Fibroblast of mammary gland (primary cell): ENCODE results near the gene PER1.

ENCODE experiments used
- DNase-seq: peaks from one replicate; pipeline ENCODE4 v3.0.0-alpha.2; 2010; ENCODE audit warnings: low read depth
- H3K4me3 ChIP-seq: 2 replicates; pipeline ENCODE4 v1.5.1; 2011; ENCODE audit warnings: low read depth, mild to moderate bottlenecking, low read length, moderate library complexity; ENCODE audit not compliant: control insufficient read depth
- TF ChIP-seq, protein P1 (sequence below): conservative IDR thresholded peaks from 2 replicates; pipeline ENCODE4 v1.5.1; 2011; ENCODE audit warnings: low read depth, low read length, inconsistent platforms; ENCODE audit not compliant: control insufficient read depth, insufficient read depth

The PER1 gene

DNA sequence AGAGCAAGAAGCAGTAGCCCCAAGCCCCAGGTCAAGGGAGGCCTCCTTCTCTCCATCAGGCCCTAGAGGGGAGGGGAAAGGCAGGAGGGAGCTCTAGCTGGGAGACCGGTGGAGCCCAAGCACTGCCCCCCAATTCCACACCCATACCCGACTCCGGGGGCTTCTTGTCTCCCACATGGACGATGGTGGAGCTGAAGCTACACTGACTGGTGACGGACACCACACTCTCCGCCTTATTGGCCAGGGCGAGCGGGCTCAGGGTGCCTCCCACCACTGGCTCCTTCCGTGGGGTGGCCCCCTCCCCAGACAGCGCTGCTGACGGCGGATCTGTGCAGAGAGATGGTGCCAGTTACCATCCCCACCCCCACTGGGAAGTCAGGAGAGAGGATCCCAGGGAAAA lies 6.4 kb downstream of the PER1 start:
- H3K4me3 ChIP-seq = no peak overlapping the region
- TF ChIP-seq, protein P1, sequence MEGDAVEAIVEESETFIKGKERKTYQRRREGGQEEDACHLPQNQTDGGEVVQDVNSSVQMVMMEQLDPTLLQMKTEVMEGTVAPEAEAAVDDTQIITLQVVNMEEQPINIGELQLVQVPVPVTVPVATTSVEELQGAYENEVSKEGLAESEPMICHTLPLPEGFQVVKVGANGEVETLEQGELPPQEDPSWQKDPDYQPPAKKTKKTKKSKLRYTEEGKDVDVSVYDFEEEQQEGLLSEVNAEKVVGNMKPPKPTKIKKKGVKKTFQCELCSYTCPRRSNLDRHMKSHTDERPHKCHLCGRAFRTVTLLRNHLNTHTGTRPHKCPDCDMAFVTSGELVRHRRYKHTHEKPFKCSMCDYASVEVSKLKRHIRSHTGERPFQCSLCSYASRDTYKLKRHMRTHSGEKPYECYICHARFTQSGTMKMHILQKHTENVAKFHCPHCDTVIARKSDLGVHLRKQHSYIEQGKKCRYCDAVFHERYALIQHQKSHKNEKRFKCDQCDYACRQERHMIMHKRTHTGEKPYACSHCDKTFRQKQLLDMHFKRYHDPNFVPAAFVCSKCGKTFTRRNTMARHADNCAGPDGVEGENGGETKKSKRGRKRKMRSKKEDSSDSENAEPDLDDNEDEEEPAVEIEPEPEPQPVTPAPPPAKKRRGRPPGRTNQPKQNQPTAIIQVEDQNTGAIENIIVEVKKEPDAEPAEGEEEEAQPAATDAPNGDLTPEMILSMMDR = no peak
- DNase-seq = no peak

DNA sequence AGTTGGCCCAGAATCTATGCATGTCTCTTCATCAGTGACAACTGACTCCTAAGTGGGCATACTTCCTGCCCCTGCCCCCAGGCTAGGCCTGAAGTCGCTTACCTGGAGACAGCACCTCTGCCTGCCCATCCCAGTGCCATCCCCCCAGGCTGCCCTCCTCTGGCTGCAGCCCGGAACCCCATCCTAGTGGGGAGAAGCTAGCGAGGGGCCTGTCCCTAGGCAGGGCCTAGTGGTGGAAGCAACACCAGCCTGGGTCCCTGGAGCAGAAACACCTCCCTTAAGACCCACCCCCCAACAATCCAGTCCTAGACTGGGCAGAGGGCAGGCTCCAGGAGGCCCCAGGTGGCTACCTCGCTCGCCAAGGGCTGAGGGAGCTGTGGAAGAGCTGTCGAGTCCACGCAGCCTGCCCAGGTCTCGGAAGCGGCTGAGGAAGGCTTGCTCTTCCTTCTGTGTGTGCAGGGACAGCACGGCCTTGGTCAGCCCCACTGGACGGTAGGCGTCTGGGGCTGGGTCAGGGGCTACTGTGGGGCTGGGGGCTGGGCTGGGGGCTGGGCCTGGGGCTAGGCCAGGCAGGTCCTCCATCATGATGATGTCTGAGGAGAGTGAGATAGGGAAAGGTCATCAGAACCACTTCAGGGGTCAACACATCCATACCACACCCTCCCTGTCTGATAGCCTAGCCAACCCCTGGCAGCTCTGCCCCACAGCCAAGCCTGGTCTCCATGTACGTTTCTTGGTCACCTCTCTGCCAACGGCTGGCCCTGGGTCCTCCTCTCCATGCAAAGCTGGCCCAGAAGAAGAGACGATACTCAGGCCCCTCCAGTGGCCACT lies 7.6 kb downstream of the PER1 start:
- H3K4me3 ChIP-seq = no peak overlapping the region
- DNase-seq = no peak
- TF ChIP-seq, protein P1 = no peak

DNA sequence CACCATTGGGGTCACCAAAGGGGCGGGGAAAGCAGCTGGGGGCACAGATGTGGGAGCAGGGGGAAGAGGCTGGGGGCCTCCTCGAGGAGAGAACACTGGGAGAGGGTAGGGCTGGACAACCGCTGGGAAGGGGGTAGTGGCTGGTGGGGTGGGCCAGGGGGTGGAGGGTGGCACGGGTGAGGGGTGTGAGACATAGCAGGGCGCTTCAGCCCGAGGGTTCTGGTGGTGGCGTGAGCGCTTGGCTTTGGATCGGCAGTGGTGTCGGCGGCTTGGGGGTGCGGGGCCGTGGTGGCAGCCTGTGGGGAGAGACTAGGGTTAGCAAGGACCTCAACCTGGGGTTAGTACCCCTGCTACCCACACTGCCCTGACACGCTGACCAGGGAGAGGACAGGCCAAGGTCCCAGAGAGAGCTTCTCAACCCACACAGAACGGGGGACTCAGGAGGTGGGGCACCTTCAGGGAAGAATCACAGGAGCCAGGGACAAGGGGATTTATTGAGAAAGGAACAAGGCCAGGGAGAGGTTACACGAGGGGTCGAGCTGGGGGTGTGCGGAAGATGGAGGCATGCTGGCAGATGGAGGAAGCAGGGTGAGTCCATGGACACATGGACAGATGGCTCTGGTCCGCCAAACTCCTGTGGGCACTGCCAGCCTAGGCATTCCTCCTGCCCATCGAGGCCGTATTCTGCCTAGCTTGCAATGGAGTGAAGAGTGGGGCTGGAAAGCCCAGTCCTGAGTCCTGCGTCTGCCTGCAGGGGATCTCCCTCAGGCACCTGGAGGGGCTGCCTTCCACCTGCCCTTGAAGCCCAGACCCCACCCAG lies 8.4 kb downstream of the PER1 start:
- no peak overlapping the region for H3K4me3 ChIP-seq
- TF ChIP-seq, protein P1 = no peak
- DNase-seq = no peak

DNA sequence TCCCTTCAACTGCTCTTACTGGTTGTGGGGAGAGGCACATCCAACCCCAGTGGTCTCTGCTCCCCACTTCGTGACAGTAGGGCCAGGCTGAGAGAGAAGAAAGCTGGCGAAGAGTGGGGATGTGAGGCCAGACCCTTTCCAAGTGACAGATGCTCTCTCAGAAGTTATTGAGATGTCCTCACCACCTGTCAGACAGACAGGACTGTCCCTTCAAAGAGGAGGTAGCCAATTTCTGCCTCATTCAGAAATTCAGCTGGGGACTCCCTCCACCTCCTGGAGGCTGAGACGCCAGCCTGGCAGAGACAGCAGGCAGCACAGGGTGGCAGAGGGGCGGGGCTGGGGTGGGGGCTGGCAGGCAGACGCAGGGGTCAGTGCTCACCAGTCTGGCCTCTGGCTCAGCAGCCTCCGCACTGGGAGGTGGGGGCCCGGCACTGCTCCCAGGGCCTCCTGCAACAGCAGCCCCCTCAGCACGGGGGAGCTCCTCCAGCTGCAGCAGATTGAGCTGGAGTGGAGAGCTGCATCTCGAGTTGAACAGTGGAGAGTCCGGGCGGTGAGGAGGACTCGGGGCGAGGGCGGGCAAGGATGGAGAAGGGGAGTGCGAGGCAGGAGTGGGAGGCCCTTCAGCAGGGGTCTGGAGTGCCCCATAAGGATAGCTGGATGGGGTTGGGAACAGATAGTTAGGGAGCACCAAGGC lies 9.2 kb downstream of the PER1 start:
- DNase-seq = no peak
- no peak overlapping the region for H3K4me3 ChIP-seq
- TF ChIP-seq, protein P1 = no peak

DNA sequence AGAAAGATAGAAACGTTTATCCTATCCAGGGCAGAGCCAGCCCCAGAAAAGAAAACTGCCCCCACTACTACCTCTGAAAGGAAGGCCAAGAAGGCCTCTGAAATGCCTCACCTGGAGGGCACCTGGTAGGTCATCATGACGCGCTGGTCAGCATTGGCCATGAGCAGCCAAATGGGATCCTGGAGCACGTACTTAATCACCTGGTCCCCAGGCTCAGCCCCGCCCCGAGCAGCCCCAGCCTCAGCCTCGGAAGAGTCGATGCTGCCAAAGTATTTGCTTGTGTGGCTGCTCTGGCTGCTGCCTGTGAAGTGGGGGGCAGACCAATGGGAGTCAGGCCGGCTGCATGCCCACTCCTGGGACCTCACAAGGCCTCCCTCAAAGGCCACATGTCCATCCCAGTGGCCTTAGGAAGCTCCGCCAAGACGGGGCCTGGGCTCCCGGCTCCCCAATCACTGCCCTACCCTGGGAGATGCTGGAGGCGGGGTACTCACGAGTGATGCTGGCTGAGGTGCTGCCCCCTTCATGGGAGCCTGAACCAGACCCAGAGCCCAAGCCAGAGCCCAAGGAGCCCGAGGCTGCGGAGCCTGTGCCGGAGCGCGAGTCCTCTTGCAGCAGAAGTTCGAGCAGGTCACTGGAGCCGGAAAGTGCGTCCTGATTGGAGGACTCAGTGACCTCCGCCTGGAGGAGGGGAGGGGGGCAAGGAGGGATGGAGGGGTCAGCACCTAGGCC lies 9.9 kb downstream of the PER1 start:
- DNase-seq = no peak
- H3K4me3 ChIP-seq = no peak overlapping the region
- TF ChIP-seq, protein P1 = no peak

DNA sequence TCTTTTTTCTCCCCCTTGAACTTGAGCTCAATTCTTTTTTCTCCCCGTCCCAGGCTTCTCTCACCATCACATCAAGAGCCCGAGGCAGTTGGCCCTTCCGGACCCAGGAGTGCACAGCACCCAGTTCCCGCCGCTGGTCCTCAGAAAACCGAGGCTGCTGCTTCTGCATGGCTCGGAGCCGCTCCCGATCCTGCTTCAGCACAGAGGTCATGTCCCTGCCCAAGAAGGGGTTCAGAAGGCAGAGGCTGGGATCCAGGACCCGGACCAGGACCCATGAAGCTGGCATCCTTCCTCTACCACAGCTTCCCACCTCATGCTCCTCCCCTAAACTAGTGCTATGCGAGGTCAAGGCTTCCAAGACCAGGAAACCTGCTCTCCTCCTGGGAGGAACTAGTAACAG lies 10.5 kb downstream of the PER1 start:
- no peak for DNase-seq
- H3K4me3 ChIP-seq = no peak overlapping the region
- TF ChIP-seq, protein P1 = no peak
